HG03095 (cell line): ENCODE measurements around the gene ARPC3.
"Not testable (repeated sequence)": the region's sequence is repeated elsewhere in the genome, so short reads cannot be mapped to it uniquely, and the experiment has no call there.

Experiments used
- ATAC-seq: cut with Tn5 transposase; IDR thresholded peaks from one replicate; pipeline ENCODE4 v1.9.1; 2021; ENCODE audit warnings: moderate library complexity; ENCODE audit not compliant: unreplicated experiment

The ARPC3 gene

GRCh38 chr12:110449799-110450497 lies at the start of gene ARPC3:
TSS of gene ARPC3 (minus strand) at chr12:110450337. CDS start at chr12:110450260, 77 bp downstream.
- peak; percentile 86 for ATAC-seq

- no peak for ATAC-seq
Observed at GRCh38 chr12:110498984-110499706, 49.0 kb upstream of the ARPC3 start.

GRCh38 chr12:110475426-110475825 lies 25.3 kb upstream of the ARPC3 start:
- ATAC-seq: no peak

- peak; percentile 64 for ATAC-seq
Observed at GRCh38 chr12:110468214-110469048, 18.3 kb upstream of the ARPC3 start, which contains the start of the genes FAM216A and GPN3. TSS of gene FAM216A (plus strand) at chr12:110468845. CDS start at chr12:110468876, 31 bp downstream. TSS of gene GPN3 (minus strand) at chr12:110468257. CDS start at chr12:110468203, 54 bp downstream.

- ATAC-seq: no peak
Observed at GRCh38 chr12:110467847-110468213, 17.7 kb upstream of the ARPC3 start.

- no peak for ATAC-seq
Observed at GRCh38 chr12:110466791-110467190, 16.7 kb upstream of the ARPC3 start.

- ATAC-seq: not testable (repeated sequence)
Observed at GRCh38 chr12:110465765-110466164, 15.6 kb upstream of the ARPC3 start.

GRCh38 chr12:110465024-110465423 lies 14.9 kb upstream of the ARPC3 start:
- ATAC-seq: no peak

GRCh38 chr12:110461189-110461588 lies 11.1 kb upstream of the ARPC3 start:
- not testable (repeated sequence) for ATAC-seq

GRCh38 chr12:110458756-110459155 lies 8.6 kb upstream of the ARPC3 start:
- ATAC-seq: no peak

- no peak for ATAC-seq
Observed at GRCh38 chr12:110453569-110454296, 3.6 kb upstream of the ARPC3 start.

GRCh38 chr12:110451263-110451662 lies 1.1 kb upstream of the ARPC3 start:
- no peak for ATAC-seq

- no peak for ATAC-seq
Observed at GRCh38 chr12:110444455-110444854, 5.7 kb downstream of the ARPC3 start.

- no peak for ATAC-seq
Observed at GRCh38 chr12:110436231-110436630, 13.9 kb downstream of the ARPC3 start.

GRCh38 chr12:110431957-110432587 lies 18.1 kb downstream of the ARPC3 start:
- ATAC-seq: peak; percentile 21

- ATAC-seq: not testable (repeated sequence)
Observed at GRCh38 chr12:110429676-110430075, 20.5 kb downstream of the ARPC3 start.

GRCh38 chr12:110426406-110426805 lies 23.7 kb downstream of the ARPC3 start:
- no peak for ATAC-seq

GRCh38 chr12:110424237-110424636 lies 25.9 kb downstream of the ARPC3 start:
- ATAC-seq: no peak

GRCh38 chr12:110421701-110422100 lies 28.4 kb downstream of the ARPC3 start:
- no peak for ATAC-seq

- ATAC-seq: no peak
Observed at GRCh38 chr12:110421159-110421661, 28.9 kb downstream of the ARPC3 start.
